B cell (primary cell): ENCODE results near the gene TFCP2L1. TPM values are rescaled to one million over a fixed set of nuclear protein-coding genes. Genes with fewer than 3 reads are reported as not detected.

Source experiments
- ATAC-seq: fragments of 200-7000 bp; cut with Tn5 transposase; one replicate; pipeline ENCODE4 v1.10.0; 2021; ENCODE audit warnings: low read depth, mild to moderate bottlenecking, moderate number of reproducible peaks, moderate library complexity
- CTCF ChIA-PET: fragments of 350-600 bp; sonication (Branson Sonifier 250); formaldehyde crosslinking; loops from one replicate; lab custom pipeline; 2021; ENCODE audit warnings: antibody characterized with exemption, inconsistent platforms; lab: Charles Lee
- POLR2A ChIA-PET: fragments of 350-600 bp; sonication (Branson Sonifier 250); formaldehyde crosslinking; loops from one replicate; lab custom pipeline; 2021; ENCODE audit warnings: antibody characterized with exemption; lab: Charles Lee
- DNase-seq: peaks from one replicate; pipeline ENCODE4 v3.0.0; 2013
- H2AFZ ChIP-seq: 2 replicates; pipeline ENCODE4 v1.6.1; 2012; ENCODE audit warnings: mild to moderate bottlenecking, low read depth, low read length; ENCODE audit not compliant: insufficient read depth, poor library complexity, severe bottlenecking
- H3K27ac ChIP-seq, 2 donors: 1 replicate in 1 of 2; 2 replicates in 1 of 2; pipeline ENCODE4 v1.5.1; 2012 to 2013; ENCODE audit warnings: low read length in 2 of 2, mild to moderate bottlenecking in 2 of 2, moderate library complexity in 1 of 2
- H3K27me3 ChIP-seq, 4 experiments: fragments of 200-600 bp in 1 of 4; sonication (generic) in 1 of 4; replicated peaks in 1 of 4; 1 replicate in 2 of 4; 2 replicates in 2 of 4; pipeline versions ENCODE4 v1.6.1 to v1.7.0; 2013 to 2016; ENCODE audit warnings: low read length in 3 of 4, mild to moderate bottlenecking in 2 of 4, mixed read lengths in 1 of 4, moderate library complexity in 1 of 4; ENCODE audit not compliant: insufficient read depth in 4 of 4, control insufficient read depth in 3 of 4; ENCODE audit errors: control extremely low read depth in 1 of 4
- H3K36me3 ChIP-seq, 2 experiments: replicated peaks in 1 of 2; 1 replicate in 1 of 2; 2 replicates in 1 of 2; pipeline versions ENCODE4 v1.6.1 to v1.7.1; 2013; ENCODE audit warnings: low read length in 1 of 2; ENCODE audit not compliant: insufficient read depth in 2 of 2, control insufficient read depth in 1 of 2; ENCODE audit errors: control extremely low read depth in 1 of 2, extremely low read depth in 1 of 2
- H3K4me1 ChIP-seq, 2 donors: fragments of 200-600 bp in 1 of 2; sonication (generic) in 1 of 2; 1 replicate in 1 of 2; 2 replicates in 1 of 2; pipeline versions ENCODE4 v1.5.1 to v1.6.1; 2013 to 2017; ENCODE audit warnings: low read length in 2 of 2; ENCODE audit not compliant: control insufficient read depth in 2 of 2, insufficient read depth in 2 of 2
- H3K4me2 ChIP-seq: replicated peaks from 2 replicates; pipeline ENCODE3; 2012; ENCODE audit warnings: mild to moderate bottlenecking, low read depth, low read length; ENCODE audit not compliant: poor library complexity, severe bottlenecking
- H3K4me3 ChIP-seq, 5 experiments: fragments of 200-600 bp in 1 of 5; sonication (generic) in 1 of 5; 1 replicate in 3 of 5; 2 replicates in 2 of 5; pipeline versions ENCODE4 v1.5.1 to v1.7.0; 2011 to 2016; ENCODE audit warnings: low read length in 4 of 5, mild to moderate bottlenecking in 4 of 5, low read depth in 2 of 5, control low read depth in 1 of 5, moderate library complexity in 1 of 5; ENCODE audit not compliant: insufficient read depth in 1 of 5; ENCODE audit errors: control extremely low read depth in 1 of 5, extremely low read depth in 1 of 5
- H3K79me2 ChIP-seq: fragments of 200-600 bp; sonication (generic); one replicate; pipeline ENCODE4 v1.6.0; 2016; ENCODE audit warnings: low read length; ENCODE audit not compliant: control insufficient read depth, insufficient read depth
- H3K9ac ChIP-seq: fragments of 200-600 bp; sonication (generic); 2 replicates; pipeline ENCODE4 v1.6.1; 2017; ENCODE audit warnings: mild to moderate bottlenecking, low read length, moderate library complexity
- H3K9me3 ChIP-seq, 3 donors: one replicate each; pipeline versions ENCODE4 v1.6.1 to v1.7.1; 2013; ENCODE audit warnings: low read length in 2 of 3; ENCODE audit not compliant: control insufficient read depth in 2 of 3, insufficient read depth in 1 of 3; ENCODE audit errors: control extremely low read depth in 1 of 3
- H4K20me1 ChIP-seq: 2 replicates; pipeline ENCODE4 v1.6.0; 2012; ENCODE audit warnings: mild to moderate bottlenecking, low read length; ENCODE audit not compliant: insufficient read depth, control insufficient read depth, poor library complexity, severe bottlenecking
- H3K27ac Mint-ChIP-seq: one replicate; pipeline ENCODE4 v1.8.0; 2021; ENCODE audit warnings: mixed read lengths
- H3K27me3 Mint-ChIP-seq: one replicate; pipeline ENCODE4 v1.8.0; 2021; ENCODE audit warnings: mixed read lengths
- H3K4me1 Mint-ChIP-seq: one replicate; pipeline ENCODE4 v1.8.0; 2021; ENCODE audit warnings: mixed read lengths
- H3K4me3 Mint-ChIP-seq: one replicate; pipeline ENCODE4 v1.8.0; 2021; ENCODE audit warnings: mixed read lengths
- H3K9me3 Mint-ChIP-seq: one replicate; pipeline ENCODE4 v1.8.0; 2022; ENCODE audit warnings: mixed read lengths; ENCODE audit not compliant: insufficient read depth
- CTCF ChIP-seq: fragments of 200-600 bp; IDR thresholded peaks from one replicate; pipeline ENCODE4 v1.8.0; 2022; ENCODE audit warnings: antibody characterized with exemption, mild to moderate bottlenecking
- EZH2 ChIP-seq: IDR thresholded peaks from 2 replicates; pipeline ENCODE4 v1.6.1; 2012; ENCODE audit warnings: borderline replicate concordance, low read depth, mild to moderate bottlenecking, moderate library complexity, low read length; ENCODE audit not compliant: insufficient read depth, poor library complexity, severe bottlenecking
- WGBS: methylation state at CpG from one replicate; pipeline ENCODE4 v1.1.5; 2013; ENCODE audit warnings: missing lambda C conversion rate; ENCODE audit not compliant: insufficient coverage; 5-methylcytosine and 5-hydroxymethylcytosine counted together
- intact Hi-C: fragments of 100-400 bp; cut with micrococcal nuclease; formaldehyde crosslinking; loops from one replicate; pipeline ENCODE4 v1.10.0; 2022
- polyA plus RNA-seq: library from polyadenylated mRNA; depleted of rRNA; stranded (reverse); fragments of >200 nt; gene quantifications from 2 replicates; pipeline ENCODE4 v1.2.3, GENCODE V29; 2012
- total RNA-seq, 2 donors: library from RNA; stranded (reverse); fragments of 120-200 nt in 1 of 2; gene quantifications; 1 replicate in 1 of 2; 2 replicates in 1 of 2; pipeline versions ENCODE4 v1.2.3 to v1.2.4, GENCODE V29; 2013 to 2022

The TFCP2L1 gene
- total and polyA plus RNA-seq, 2 donors (not counting 1 experiment from before 2014, with no cell fraction given) = 0.03 TPM; not detected in 1

GRCh38 chr2:121283670-121284462 is 1.1 kb downstream of the TFCP2L1 start:
- Histone ChIP-seq H3K9me3 (peaks cover 0 to 4% (median 0%) of the 10 kb centered on the region in 3 donors), H3K27ac (no peak overlapping the region), H4K20me1 (no peaks in the 10 kb centered on the region), H3K4me3 (no peak overlapping the region), H3K79me2 (no peaks in the 10 kb centered on the region), H3K4me1 (peaks cover 5 to 6% of the 10 kb centered on the region in 2 donors), H3K36me3 (no peaks in the 10 kb centered on the region), H2AFZ (peak overlapping the region; percentile 28), H3K27me3 (peaks cover 0 to 22% (median 7%) of the 10 kb centered on the region in 4 experiments), H3K9ac (no peak overlapping the region), H3K4me2 (peak overlapping the region; percentile 67)
- Mint-ChIP-seq H3K9me3 (no peaks in the 10 kb centered on the region), H3K4me1 (peaks cover 13% of the 10 kb centered on the region), H3K4me3 (peak overlapping the region; percentile 74), H3K27ac (no peak overlapping the region), H3K27me3 (peaks cover 53% of the 10 kb centered on the region)
- intact Hi-C loops = no loop called here
- TF ChIP-seq EZH2 (no peak), CTCF (no peak)
- CTCF ChIA-PET = no interaction called here
- ATAC-seq (no peak), DNase-seq (no peak)
- POLR2A ChIA-PET = no interaction called here
- WGBS = 68% methylated on average over 8 of the region's 12 CpGs

GRCh38 chr2:121282800-121283385 is 2.1 kb downstream of the TFCP2L1 start:
- Histone ChIP-seq H3K9ac (no peak overlapping the region), H3K36me3 (no peaks in the 10 kb centered on the region), H4K20me1 (no peaks in the 10 kb centered on the region), H3K27ac (no peak overlapping the region), H3K9me3 (peaks cover 0 to 4% (median 0%) of the 10 kb centered on the region in 3 donors), H3K4me2 (no peak overlapping the region), H2AFZ (no peak overlapping the region), H3K4me3 (no peak overlapping the region), H3K79me2 (no peaks in the 10 kb centered on the region), H3K4me1 (peaks cover 5 to 6% of the 10 kb centered on the region in 2 donors), H3K27me3 (peaks cover 0 to 22% (median 7%) of the 10 kb centered on the region in 4 experiments)
- Mint-ChIP-seq H3K4me3 (no peak overlapping the region), H3K27me3 (peaks cover 54% of the 10 kb centered on the region), H3K4me1 (peaks cover 13% of the 10 kb centered on the region), H3K27ac (no peak overlapping the region), H3K9me3 (no peaks in the 10 kb centered on the region)
- ChIA-PET POLR2A (no interaction called here), CTCF (no interaction called here)
- TF ChIP-seq CTCF = no peak
- TF ChIP-seq EZH2 = no peak
- WGBS = 96% methylated on average over 10 of the region's 13 CpGs
- intact Hi-C loops = no loop called here
- no peak for ATAC-seq
- DNase-seq = no peak
